K562 (cell line): ENCODE results near the gene GLRA2. TPM values are rescaled to one million over a fixed set of nuclear protein-coding genes. Genes with fewer than 3 reads are reported as not detected.
"Not testable (repeated sequence)": the region's sequence is repeated elsewhere in the genome, so short reads cannot be mapped to it uniquely, and the experiment has no call there.

ENCODE experiments used
- ATAC-seq: fragments of 200-7000 bp; cut with Tn5 transposase; 3 replicates; pipeline ENCODE4 v1.9.1; 2020; ENCODE audit warnings: moderate library complexity
- BruUV-seq: library from RNA; stranded (reverse); fragments of 400-500 nt; replicated peaks from 2 replicates; lab custom pipeline; 2021; lab: Mats Ljungman, UMichigan
- CTCF ChIA-PET: fragments of 300-600 bp; formaldehyde crosslinking; extraction: SDS; loops from one replicate; lab custom pipeline; 2021; ENCODE audit warnings: low intra/inter-chr PET ratio; lab: Yijun Ruan, JAX
- POLR2A ChIA-PET: fragments of 300-600, 350-650 bp; sonication (Branson Sonifier 250); formaldehyde crosslinking; extraction: SDS; loops from one replicate; lab custom pipeline; 2021; ENCODE audit warnings: antibody characterized with exemption, inconsistent platforms; lab: Yijun Ruan, JAX
- DNase-seq, 4 experiments: peaks; one replicate each; pipeline versions ENCODE4 v3.0.0 to v3.0.0-alpha.2; 2011 to 2018; ENCODE audit warnings: low spot score in 3 of 4, mixed read lengths in 3 of 4; ENCODE audit errors: extremely low read depth in 1 of 4
- FAIRE-seq: peaks from 2 replicates; lab custom pipeline; 2011; peaks lifted over from hg19 to GRCh38; lab: Jason Lieb, UNC
- H2AFZ ChIP-seq: 2 replicates; pipeline ENCODE4 v1.6.0; 2011; ENCODE audit warnings: low read depth, low read length, control low read depth, inconsistent platforms
- H3K27ac ChIP-seq: fragments of 200-600 bp; 3 replicates; pipeline ENCODE4 v1.8.0; 2011; ENCODE audit warnings: low read depth, mild to moderate bottlenecking, control low read depth, inconsistent platforms, low read length, moderate library complexity, mixed read lengths; ENCODE audit errors: extremely low read depth
- H3K27me3 ChIP-seq, 2 experiments: fragments of 300-600 bp in 1 of 2; 2 replicates in 1 of 2; 3 replicates in 1 of 2; pipeline versions ENCODE4 v1.6.0 to v1.8.0; 2011; ENCODE audit warnings: inconsistent platforms in 2 of 2, low read length in 2 of 2, mild to moderate bottlenecking in 1 of 2, mixed read lengths in 1 of 2, moderate library complexity in 1 of 2; ENCODE audit not compliant: control insufficient read depth in 2 of 2, insufficient read depth in 2 of 2
- H3K36me3 ChIP-seq: fragments of 300-600 bp; 3 replicates; pipeline ENCODE4 v1.8.0; 2011; ENCODE audit warnings: mild to moderate bottlenecking, low read length, inconsistent platforms; ENCODE audit not compliant: control insufficient read depth, insufficient read depth
- H3K4me1 ChIP-seq, 2 experiments: fragments of 200-600 bp in 1 of 2; replicated peaks in 1 of 2; 2 replicates in 1 of 2; 3 replicates in 1 of 2; pipeline versions ENCODE4 v1.5.1 to v1.8.0; 2011; ENCODE audit warnings: inconsistent platforms in 2 of 2, low read length in 2 of 2, mild to moderate bottlenecking in 1 of 2, mixed read lengths in 1 of 2, moderate library complexity in 1 of 2; ENCODE audit not compliant: control insufficient read depth in 2 of 2, insufficient read depth in 2 of 2
- H3K4me2 ChIP-seq: 2 replicates; pipeline ENCODE4 v1.6.1; 2011; ENCODE audit warnings: low read length, control low read depth, inconsistent platforms, mixed read lengths; ENCODE audit not compliant: insufficient read depth
- H3K4me3 ChIP-seq: fragments of 200-600 bp; sonication (generic), shearing (Covaris generic); 2 replicates; pipeline ENCODE4 v1.5.1; 2016; ENCODE audit warnings: control low read depth, inconsistent platforms
- H3K79me2 ChIP-seq: fragments of 200-600 bp; 3 replicates; pipeline ENCODE4 v1.8.0; 2011; ENCODE audit warnings: low read length, inconsistent platforms; ENCODE audit not compliant: control insufficient read depth, insufficient read depth
- H3K9ac ChIP-seq, 2 experiments: 2 replicates each; pipeline versions ENCODE4 v1.6.0 to v1.6.1; 2011; ENCODE audit warnings: low read depth in 2 of 2, low read length in 2 of 2, control low read depth in 1 of 2, inconsistent platforms in 1 of 2, mild to moderate bottlenecking in 1 of 2, mixed read lengths in 1 of 2; ENCODE audit not compliant: insufficient read depth in 1 of 2
- H3K9me1 ChIP-seq: one replicate; pipeline ENCODE4 v1.6.0; 2011; ENCODE audit warnings: inconsistent platforms, mild to moderate bottlenecking, low read length, moderate library complexity; ENCODE audit not compliant: control insufficient read depth, insufficient read depth
- H3K9me3 ChIP-seq: replicated peaks from 2 replicates; pipeline ENCODE4 v1.5.1; 2011; ENCODE audit warnings: low read depth, low read length, inconsistent platforms; ENCODE audit not compliant: control insufficient read depth, insufficient read depth
- H4K20me1 ChIP-seq: replicated peaks from 2 replicates; pipeline ENCODE4 v1.6.1; 2011; ENCODE audit warnings: low read length, inconsistent platforms, mixed read lengths; ENCODE audit not compliant: control insufficient read depth, insufficient read depth
- CEBPB ChIP-seq: fragments of 450-650 bp; IDR thresholded peaks from 2 replicates; pipeline ENCODE4 v1.6.1; 2016; ENCODE audit warnings: missing genetic modification characterization, missing compliant biosample characterization
- HNRNPL ChIP-seq: fragments of 200-400 bp; formaldehyde crosslinking; IDR thresholded peaks from 2 replicates; pipeline ENCODE4 v1.6.1; 2017; ENCODE audit warnings: low read depth, mild to moderate bottlenecking, low read length
- MLLT1 ChIP-seq, 2 experiments: fragments of 450-650 bp; IDR thresholded peaks; 2 replicates each; pipeline ENCODE4 v1.6.1; 2016
- NONO ChIP-seq, 2 experiments: fragments of 200-400 bp in 1 of 2; fragments of 450-650 bp in 1 of 2; formaldehyde crosslinking in 1 of 2; IDR thresholded peaks; 2 replicates each; pipeline ENCODE4 v1.6.1; 2017; ENCODE audit warnings: low read depth in 2 of 2, mild to moderate bottlenecking in 2 of 2, moderate library complexity in 2 of 2, low read length in 1 of 2
- RFX7 ChIP-seq: fragments of 250-450 bp; sonication (Bioruptor Pico); IDR thresholded peaks from 2 replicates; pipeline ENCODE4 v1.5.1; 2021; ENCODE audit warnings: mild to moderate bottlenecking
- ZNF146 ChIP-seq: IDR thresholded peaks from one replicate; pipeline ENCODE4 v1.6.1; 2018; ENCODE audit warnings: missing compliant biosample characterization; ENCODE audit not compliant: unreplicated experiment
- whole genome bisulfite sequencing: fragments of 100-300 bp; shearing (Covaris generic); methylation state at CpG from one replicate; pipeline ENCODE4 v1.1.6; 2016; ENCODE audit warnings: low coverage, mixed read lengths; ENCODE audit not compliant: insufficient coverage; ENCODE audit errors: missing lambda C conversion rate; 5-methylcytosine and 5-hydroxymethylcytosine counted together
- in situ Hi-C: fragments of 300-500 bp; cut with MboI; formaldehyde crosslinking; loops from 4 replicates; pipeline ENCODE4 v1.15.0; 2018; ENCODE audit warnings: inconsistent platforms, mixed read lengths
- intact Hi-C: fragments of 100-400 bp; cut with micrococcal nuclease; formaldehyde crosslinking; loops from 2 replicates; pipeline ENCODE4 v1.14.2; 2022
- polyA plus RNA-seq, 8 experiments: library from polyadenylated mRNA; depleted of rRNA in 4 of 8; stranded (reverse) in 5 of 8; unstranded in 3 of 8; fragments of >200 nt; fragmentation: Nextera tagmentation in 2 of 8; fragmentation: Illumina TruSeq in 1 of 8; extraction: Ambion mirVana in 2 of 8; extraction: Trizol in 1 of 8; gene quantifications; 2 replicates each; pipeline versions ENCODE4 v1.2.1 to v1.2.3, GENCODE V29; 2011 to 2014; ENCODE audit warnings: inconsistent platforms in 1 of 8, missing spikeins in 1 of 8
- total RNA-seq, 7 experiments: library from RNA; depleted of rRNA in 6 of 7; stranded (reverse); fragments of >200 nt in 6 of 7; fragmentation: Illumina TruSeq in 2 of 7; extraction: Trizol in 2 of 7; gene quantifications; 2 replicates each; pipeline versions ENCODE4 v1.2.1 to v1.2.3, GENCODE V29; 2011 to 2021; ENCODE audit warnings: low replicate concordance in 1 of 7

Gene GLRA2
- total and polyA plus RNA-seq, 9 of the 15 experiments (the other 6 are each of a cell fraction or from before 2014, with no cell fraction given): not detected

- CTCF ChIA-PET, in situ Hi-C loops, intact Hi-C loops: not testable (repeated sequence)
Measured at GRCh38 chrX:14612450-14612849, 83.1 kb downstream of the GLRA2 start.

GRCh38 chrX:14616301-14616700, 87.0 kb downstream of the GLRA2 start:
- in situ Hi-C loops: no loop called here
- POLR2A ChIA-PET: no interaction called here
- no peak overlapping the region for H2AFZ ChIP-seq
- TF ChIP-seq MLLT1 (IDR thresholded peaks at IDR 0.05) (no peak), HNRNPL (no peak), CEBPB (tag) (no peak), NONO (IDR thresholded peaks at IDR 0.05; ENCODE audit: low read depth in 2 of 2, low read length in 1 of 2) (no peak), RFX7 (CRISPR knock-in tag) (no peak)

More at GRCh38 chrX:14612450-14612849, 83.1 kb downstream of the GLRA2 start:
- WGBS: 4% methylated on average over 3 of the region's 5 CpGs
- H3K4me3 ChIP-seq: not testable (repeated sequence)
- TF ChIP-seq ZNF146 (CRISPR knock-in tag): peak; percentile 71
- TF ChIP-seq, all 486 proteins: peak for 1; not testable (repeated sequence) for 485
- H3K4me1 ChIP-seq, FAIRE-seq, H3K9me3 ChIP-seq, H3K4me2 ChIP-seq, H3K27ac ChIP-seq, H3K79me2 ChIP-seq, H3K9ac ChIP-seq, H2AFZ ChIP-seq, POLR2A ChIA-PET, H3K27me3 ChIP-seq, H3K9me1 ChIP-seq, H3K36me3 ChIP-seq, H4K20me1 ChIP-seq, ATAC-seq, DNase-seq, BruUV-seq: not testable (repeated sequence)

More at GRCh38 chrX:14616301-14616700, 87.0 kb downstream of the GLRA2 start:
- H3K27me3 ChIP-seq: no peaks in the 10 kb centered on the region
- no peaks in the 10 kb centered on the region for H3K36me3 ChIP-seq
- no peak overlapping the region for H3K4me3 ChIP-seq
- CTCF ChIA-PET: no interaction called here
- H4K20me1 ChIP-seq: no peaks in the 10 kb centered on the region
- no peak overlapping the region for H3K27ac ChIP-seq
- no peak overlapping the region for H3K9ac ChIP-seq
- WGBS: 4% methylated on average over 4 of the region's 4 CpGs
- no peak overlapping the region for H3K4me2 ChIP-seq
- ATAC-seq (no peak), FAIRE-seq (no peak), DNase-seq (no peak)
- BruUV-seq: no TSS peak
- no peaks in the 10 kb centered on the region for H3K79me2 ChIP-seq
- intact Hi-C loops: no loop called here
- H3K4me1 ChIP-seq: no peaks in the 10 kb centered on the region
- H3K9me3 ChIP-seq: no peaks in the 10 kb centered on the region
- H3K9me1 ChIP-seq: no peaks in the 10 kb centered on the region
